Heart right ventricle (tissue), 16 donors: Measurements from ENCODE around the gene CCDC102B. TPM values are rescaled to one million over a fixed set of nuclear protein-coding genes. Genes with fewer than 3 reads are reported as not detected.

ENCODE experiments used
- ATAC-seq, 8 donors: fragments of 200-7000 bp; cut with Tn5 transposase; one replicate each; pipeline ENCODE4 v1.9.1; 2020; ENCODE audit warnings: mild to moderate bottlenecking in 8 of 8, moderate library complexity in 8 of 8, moderate number of reproducible peaks in 1 of 8
- DNase-seq, 2 donors: peaks; one replicate each; pipeline ENCODE4 v3.0.0-alpha.2; 2020
- H3K27ac ChIP-seq, 10 donors: fragments of 200-600 bp; sonication (generic) in 2 of 10; one replicate each; pipeline versions ENCODE4 v1.5.0 to v1.8.0; 2020 to 2022; ENCODE audit warnings: mild to moderate bottlenecking in 3 of 10
- H3K27me3 ChIP-seq, 7 donors: fragments of 200-600 bp; one replicate each; pipeline ENCODE4 v1.8.0; 2021 to 2022; ENCODE audit warnings: mild to moderate bottlenecking in 2 of 7
- H3K36me3 ChIP-seq, 9 donors: fragments of 200-600 bp; sonication (generic) in 1 of 9; one replicate each; pipeline versions ENCODE4 v1.5.0 to v1.8.0; 2020 to 2022; ENCODE audit warnings: mild to moderate bottlenecking in 2 of 9
- H3K4me1 ChIP-seq, 9 donors: fragments of 200-600 bp; sonication (generic) in 1 of 9; one replicate each; pipeline versions ENCODE4 v1.5.0 to v1.8.0; 2020 to 2022; ENCODE audit warnings: mild to moderate bottlenecking in 4 of 9
- H3K4me3 ChIP-seq, 10 donors: fragments of 200-600 bp; sonication (generic) in 2 of 10; one replicate each; pipeline versions ENCODE4 v1.5.0 to v1.8.0; 2020 to 2022; ENCODE audit warnings: mild to moderate bottlenecking in 7 of 10, moderate library complexity in 2 of 10
- H3K9me3 ChIP-seq, 11 donors: fragments of 200-600 bp in 10 of 11; sonication (generic) in 2 of 11; one replicate each; pipeline versions ENCODE4 v1.5.0 to v1.8.0; 2013 to 2022; ENCODE audit warnings: mild to moderate bottlenecking in 2 of 11, control low read depth in 1 of 11, moderate library complexity in 1 of 11
- WGBS, 2 donors: extraction: QIAGEN DNeasy Blood & Tissue Kit; methylation state at CpG; one replicate each; pipeline ENCODE4 v1.1.7; 2013; ENCODE audit warnings: inconsistent platforms in 1 of 2; 5-methylcytosine and 5-hydroxymethylcytosine counted together
- intact Hi-C, 10 donors: fragments of 100-400 bp; cut with DNase I; formaldehyde crosslinking; loops; one replicate each; pipeline versions ENCODE4 v1.11.1 to v1.14.2; 2022
- polyA plus RNA-seq, 2 donors: library from polyadenylated mRNA; stranded (reverse); fragments of 200-250 nt; gene quantifications; one replicate each; pipeline ENCODE4 v1.2.3, GENCODE V29; 2013
- total RNA-seq, 10 donors: library from RNA; stranded (reverse); fragmentation: NEBNext Ultra II Directional in 3 of 10; extraction: Animal tissue kit (Norgen Biotek cat#: 25700) in 3 of 10; gene quantifications; one replicate each; pipeline versions ENCODE4 v1.2.1 to v1.2.4, GENCODE V29; 2021 to 2023
- TF ChIP-seq, protein P1 (sequence below), 9 donors: fragments of 200-600 bp; sonication (generic) in 2 of 9; IDR thresholded peaks; one replicate each; pipeline versions ENCODE4 v1.5.0 to v1.8.0; 2021 to 2022; ENCODE audit warnings: antibody characterized with exemption in 9 of 9, mild to moderate bottlenecking in 5 of 9, moderate library complexity in 1 of 9
- donor health status: Arrhythmogenic right ventricular cardiomyopathy.
- donor health status: ischemic (EF 13 %, LVEDD 7.1; RV severe dilation, severe dysfunction).
- donor health status: healthy with polysubstance abuse.
- donor health status: DM: no; HTN: yes; CAD: no.
- donor health status: DM: no; HTN: no; CAD: no.
- donor health status: ischemic (EF 25% LVEDD 6.9; RV normal size, moderate dysfunction).
- donor health status: ischemic (EF 25% LVEDD 5.7; RV mildly dilated, moderate dysfunction).
- donor health status: healthy.
- donor health status: DM: yes; HTN: yes; CAD: no.
- donor health status: Ischemic cardiomyopathy.
- donor health status: ischemic (EF 35%, LVEDD 5.7; RV mildly dilated, moderate dysfunction).
- donor health status: nonischemic (EF 11% LVEDD 7.7; RV severe dilation, severe dysfunction).
- donor health status: DM: yes; HTN: yes; CAD: no.
- donor health status: PGD.
- donor health status: ischemic (EF 29% LVEDD 5.4; RV normal size, mild dysfunction).
- donor health status: nonischemic (EF 23%, LVEDD 6.1; RV moderate dilation, normal function).

The CCDC102B gene
- total and polyA plus RNA-seq, 12 donors = 2.8 to 7.3 (median 5.8) TPM

DNA sequence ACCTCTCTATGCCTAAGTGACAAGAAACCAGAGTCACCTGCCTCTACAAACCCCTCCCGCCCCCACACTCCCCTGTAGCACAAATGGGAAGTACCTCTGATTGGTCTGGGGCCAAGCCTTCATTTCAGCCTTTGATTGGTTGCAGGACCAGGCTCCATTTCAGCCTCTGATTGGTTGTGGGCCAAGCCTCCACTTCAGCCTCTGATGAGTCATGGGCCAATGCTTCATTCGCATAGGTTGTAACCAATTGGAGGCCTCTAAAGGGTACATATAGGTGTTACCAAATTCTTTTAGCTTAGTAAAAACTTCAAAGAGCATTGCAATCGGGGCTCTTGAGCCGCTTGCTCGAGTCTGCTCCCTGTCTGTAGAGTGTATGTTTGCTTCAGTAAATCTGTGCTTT, 25.0 kb downstream of the CCDC102B start:
- no peaks in the 10 kb centered on the region for H3K36me3 ChIP-seq
- intact Hi-C loops = no loop called here
- H3K4me3 ChIP-seq = no peak overlapping the region
- TF ChIP-seq, protein P1, sequence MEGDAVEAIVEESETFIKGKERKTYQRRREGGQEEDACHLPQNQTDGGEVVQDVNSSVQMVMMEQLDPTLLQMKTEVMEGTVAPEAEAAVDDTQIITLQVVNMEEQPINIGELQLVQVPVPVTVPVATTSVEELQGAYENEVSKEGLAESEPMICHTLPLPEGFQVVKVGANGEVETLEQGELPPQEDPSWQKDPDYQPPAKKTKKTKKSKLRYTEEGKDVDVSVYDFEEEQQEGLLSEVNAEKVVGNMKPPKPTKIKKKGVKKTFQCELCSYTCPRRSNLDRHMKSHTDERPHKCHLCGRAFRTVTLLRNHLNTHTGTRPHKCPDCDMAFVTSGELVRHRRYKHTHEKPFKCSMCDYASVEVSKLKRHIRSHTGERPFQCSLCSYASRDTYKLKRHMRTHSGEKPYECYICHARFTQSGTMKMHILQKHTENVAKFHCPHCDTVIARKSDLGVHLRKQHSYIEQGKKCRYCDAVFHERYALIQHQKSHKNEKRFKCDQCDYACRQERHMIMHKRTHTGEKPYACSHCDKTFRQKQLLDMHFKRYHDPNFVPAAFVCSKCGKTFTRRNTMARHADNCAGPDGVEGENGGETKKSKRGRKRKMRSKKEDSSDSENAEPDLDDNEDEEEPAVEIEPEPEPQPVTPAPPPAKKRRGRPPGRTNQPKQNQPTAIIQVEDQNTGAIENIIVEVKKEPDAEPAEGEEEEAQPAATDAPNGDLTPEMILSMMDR (IDR thresholded peaks at IDR 0.05) = no peak
- WGBS, 2 donors = 88 to 94% methylated on average over 5 of the region's 5 CpGs
- no peaks in the 10 kb centered on the region for H3K9me3 ChIP-seq
- H3K27ac ChIP-seq = no peak overlapping the region
- ATAC-seq (no peak), DNase-seq (no peak)
- H3K4me1 ChIP-seq = peaks cover 0 to 27% (median 3%) of the 10 kb centered on the region in 9 donors
- H3K27me3 ChIP-seq = no peaks in the 10 kb centered on the region

DNA sequence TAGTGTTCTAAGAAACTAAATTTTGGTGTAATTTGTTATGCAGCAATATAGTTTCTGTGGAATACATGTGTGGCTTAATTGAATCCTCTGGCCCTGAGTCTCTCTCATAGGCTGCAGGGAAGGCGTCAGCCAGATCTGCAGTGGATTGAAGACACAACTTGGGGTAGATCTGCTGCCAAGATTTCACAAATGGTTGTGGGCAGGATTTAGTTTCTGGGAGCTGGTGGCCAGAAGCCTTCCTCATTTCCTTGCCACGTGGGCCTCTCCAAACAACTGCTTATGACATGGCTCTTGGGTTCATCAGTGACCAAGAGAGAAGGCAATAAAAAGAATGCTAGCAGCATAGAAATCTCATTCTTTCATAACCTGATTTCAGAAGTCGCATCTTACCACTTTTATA, 28.2 kb downstream of the CCDC102B start:
- intact Hi-C loops = no loop called here
- H3K4me1 ChIP-seq = peaks cover 0 to 13% (median 0%) of the 10 kb centered on the region in 9 donors
- no peak overlapping the region for H3K27ac ChIP-seq
- 66 to 76% methylated on average over 3 of the region's 3 CpGs for WGBS, 2 donors
- no peaks in the 10 kb centered on the region for H3K27me3 ChIP-seq
- no peak overlapping the region for H3K4me3 ChIP-seq
- DNase-seq (no peak), ATAC-seq (no peak)
- TF ChIP-seq, protein P1 (IDR thresholded peaks at IDR 0.05) = no peak
- H3K36me3 ChIP-seq = no peaks in the 10 kb centered on the region
- no peaks in the 10 kb centered on the region for H3K9me3 ChIP-seq

DNA sequence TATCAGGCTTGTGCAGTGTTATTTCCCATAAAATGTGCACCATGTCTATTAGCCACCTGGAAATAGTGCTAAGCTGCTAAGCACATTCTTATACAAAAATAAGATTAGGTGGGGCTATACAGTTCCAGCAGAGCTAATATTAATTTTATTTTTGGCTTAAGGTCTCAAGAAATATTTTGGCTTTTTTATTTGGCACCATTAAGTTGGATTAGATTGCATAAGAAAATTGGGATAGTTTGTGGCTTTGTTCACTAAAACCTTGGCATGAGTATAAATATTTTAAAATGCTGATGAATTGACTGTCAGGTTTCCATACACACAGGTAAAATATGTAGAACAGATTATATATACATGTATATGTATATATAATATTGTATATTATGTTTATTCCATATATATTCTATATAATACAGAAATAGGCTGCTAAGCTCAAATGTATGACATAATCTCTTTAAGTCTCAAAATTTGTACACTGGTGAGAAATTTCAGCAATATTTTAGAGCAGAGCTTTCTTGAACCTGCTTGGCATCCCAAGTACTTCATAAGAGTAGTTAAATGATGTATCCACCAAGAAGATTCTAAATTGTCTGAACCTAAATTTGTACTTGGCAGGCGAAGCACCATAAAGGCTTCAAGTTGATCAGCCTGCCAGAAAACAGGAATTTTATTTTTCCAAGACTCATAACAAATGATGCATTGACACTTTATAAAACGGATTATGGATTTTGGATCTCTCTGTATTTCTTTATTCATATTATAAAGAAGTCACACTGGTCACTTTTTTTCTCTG, 32.6 kb downstream of the CCDC102B start:
- H3K4me3 ChIP-seq = no peak overlapping the region
- 57 to 60% methylated on average over 2 of the region's 2 CpGs for WGBS, 2 donors
- H3K27ac ChIP-seq = no peak overlapping the region
- DNase-seq (no peak), ATAC-seq (no peak)
- no peaks in the 10 kb centered on the region for H3K9me3 ChIP-seq
- TF ChIP-seq, protein P1 (IDR thresholded peaks at IDR 0.05) = no peak
- intact Hi-C loops = no loop called here
- no peaks in the 10 kb centered on the region for H3K27me3 ChIP-seq
- no peaks in the 10 kb centered on the region for H3K36me3 ChIP-seq
- peaks cover 0 to 9% (median 0%) of the 10 kb centered on the region in 9 donors for H3K4me1 ChIP-seq

DNA sequence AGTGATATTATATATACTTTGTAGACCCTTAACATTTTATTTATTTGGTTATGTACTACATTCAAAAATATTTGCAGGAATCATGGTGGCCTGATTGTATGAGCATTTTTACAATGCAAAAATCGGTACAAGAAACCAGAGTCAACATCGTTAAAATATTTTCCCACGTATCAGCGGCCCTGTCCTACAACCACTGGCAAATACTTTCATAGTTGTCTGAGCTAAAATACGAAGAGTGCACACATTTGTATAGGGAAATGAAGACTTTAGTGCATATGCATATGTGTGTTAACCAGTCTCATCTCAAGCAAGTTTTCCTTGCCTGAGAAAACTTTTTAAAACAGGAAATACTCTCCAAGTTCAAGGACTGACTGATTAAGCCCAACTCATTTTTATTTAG, 35.9 kb downstream of the CCDC102B start:
- 62 to 74% methylated on average over 5 of the region's 5 CpGs for WGBS, 2 donors
- Histone ChIP-seq H3K4me1 (peaks cover 0 to 14% (median 0%) of the 10 kb centered on the region in 9 donors), H3K27me3 (no peaks in the 10 kb centered on the region), H3K36me3 (no peaks in the 10 kb centered on the region), H3K27ac (no peak overlapping the region), H3K4me3 (no peak overlapping the region), H3K9me3 (no peaks in the 10 kb centered on the region)
- intact Hi-C loops = no loop called here
- no peak for DNase-seq
- ATAC-seq = no peak
- TF ChIP-seq, protein P1 (IDR thresholded peaks at IDR 0.05) = no peak
